Cardiac muscle cell (in vitro differentiated cells and primary cell): ENCODE results near the gene RIMS4. TPM values are rescaled to one million over a fixed set of nuclear protein-coding genes. Genes with fewer than 3 reads are reported as not detected.
A peak's percentile ranks its signal among the peaks of the same experiment; 100 is the strongest.

ENCODE experiments used
- DNase-seq, 2 donors: peaks; one replicate each; pipeline versions ENCODE4 v3.0.0 to v3.0.0-alpha.2; 2010 to 2017; ENCODE audit warnings: low read depth in 1 of 2, low spot score in 1 of 2
- H3K27ac ChIP-seq: fragments of 200-600 bp; sonication (generic); 2 replicates; pipeline ENCODE4 v1.5.1; 2016
- H3K27me3 ChIP-seq: fragments of 200-600 bp; sonication (generic); 2 replicates; pipeline ENCODE4 v1.6.0; 2016; ENCODE audit warnings: control low read depth
- H3K36me3 ChIP-seq: fragments of 200-600 bp; sonication (generic); 2 replicates; pipeline ENCODE4 v1.5.1; 2016; ENCODE audit warnings: control low read depth
- H3K4me1 ChIP-seq: fragments of 200-600 bp; sonication (generic); 2 replicates; pipeline ENCODE4 v1.8.1; 2017; ENCODE audit warnings: low read depth, mild to moderate bottlenecking, mixed run types
- H3K4me3 ChIP-seq: fragments of 200-600 bp; sonication (generic); 2 replicates; pipeline ENCODE4 v1.5.1; 2016; ENCODE audit warnings: mild to moderate bottlenecking
- H3K9me3 ChIP-seq: fragments of 200-600 bp; sonication (generic); 2 replicates; pipeline ENCODE4 v1.5.1; 2017; ENCODE audit warnings: low read depth, mild to moderate bottlenecking, control low read depth
- polyA plus RNA-seq: library from polyadenylated mRNA; unstranded; fragments of >200 nt; fragmentation: Nextera tagmentation; extraction: Ambion mirVana; gene quantifications from 2 replicates; pipeline ENCODE4 v1.2.1, GENCODE V29; 2016
- total RNA-seq: library from RNA; depleted of rRNA; stranded (reverse); fragments of >200 nt; gene quantifications from 2 replicates; pipeline ENCODE4 v1.2.3, GENCODE V29; 2016
- TF ChIP-seq, protein P1 (sequence below): IDR thresholded peaks from 2 replicates; pipeline ENCODE4 v1.5.1; 2012; ENCODE audit warnings: low read depth, mild to moderate bottlenecking, low read length

RIMS4 gene
- total and polyA plus RNA-seq, 2 experiments from 2014 or later: 3.6 to 4.3 TPM

DNA sequence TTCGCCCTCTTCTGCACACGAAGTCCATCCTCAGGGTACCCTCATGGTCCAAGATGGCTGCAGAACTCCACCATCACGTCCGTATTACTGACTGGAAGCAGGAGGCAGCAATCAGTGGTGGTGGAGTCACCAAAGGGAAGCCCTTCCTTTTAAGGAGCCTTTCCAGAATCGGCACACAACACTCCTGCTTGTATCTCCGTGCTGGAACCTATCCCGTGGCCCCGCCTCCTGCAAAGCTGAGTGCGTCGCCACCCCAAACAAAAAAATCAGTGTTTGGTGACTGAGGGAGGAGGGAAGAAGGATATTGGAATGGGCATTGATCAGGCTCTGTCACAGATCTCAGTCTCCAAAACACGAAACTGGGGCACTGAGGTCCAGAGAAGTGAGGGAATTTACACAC is 101.0 kb downstream of the RIMS4 start:
- Histone ChIP-seq H3K4me3 (no peak overlapping the region), H3K4me1 (no peaks in the 10 kb centered on the region), H3K27ac (no peak overlapping the region), H3K36me3 (no peaks in the 10 kb centered on the region), H3K9me3 (no peaks in the 10 kb centered on the region), H3K27me3 (no peaks in the 10 kb centered on the region)
- no peak for DNase-seq
- TF ChIP-seq, protein P1, sequence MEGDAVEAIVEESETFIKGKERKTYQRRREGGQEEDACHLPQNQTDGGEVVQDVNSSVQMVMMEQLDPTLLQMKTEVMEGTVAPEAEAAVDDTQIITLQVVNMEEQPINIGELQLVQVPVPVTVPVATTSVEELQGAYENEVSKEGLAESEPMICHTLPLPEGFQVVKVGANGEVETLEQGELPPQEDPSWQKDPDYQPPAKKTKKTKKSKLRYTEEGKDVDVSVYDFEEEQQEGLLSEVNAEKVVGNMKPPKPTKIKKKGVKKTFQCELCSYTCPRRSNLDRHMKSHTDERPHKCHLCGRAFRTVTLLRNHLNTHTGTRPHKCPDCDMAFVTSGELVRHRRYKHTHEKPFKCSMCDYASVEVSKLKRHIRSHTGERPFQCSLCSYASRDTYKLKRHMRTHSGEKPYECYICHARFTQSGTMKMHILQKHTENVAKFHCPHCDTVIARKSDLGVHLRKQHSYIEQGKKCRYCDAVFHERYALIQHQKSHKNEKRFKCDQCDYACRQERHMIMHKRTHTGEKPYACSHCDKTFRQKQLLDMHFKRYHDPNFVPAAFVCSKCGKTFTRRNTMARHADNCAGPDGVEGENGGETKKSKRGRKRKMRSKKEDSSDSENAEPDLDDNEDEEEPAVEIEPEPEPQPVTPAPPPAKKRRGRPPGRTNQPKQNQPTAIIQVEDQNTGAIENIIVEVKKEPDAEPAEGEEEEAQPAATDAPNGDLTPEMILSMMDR: no peak

DNA sequence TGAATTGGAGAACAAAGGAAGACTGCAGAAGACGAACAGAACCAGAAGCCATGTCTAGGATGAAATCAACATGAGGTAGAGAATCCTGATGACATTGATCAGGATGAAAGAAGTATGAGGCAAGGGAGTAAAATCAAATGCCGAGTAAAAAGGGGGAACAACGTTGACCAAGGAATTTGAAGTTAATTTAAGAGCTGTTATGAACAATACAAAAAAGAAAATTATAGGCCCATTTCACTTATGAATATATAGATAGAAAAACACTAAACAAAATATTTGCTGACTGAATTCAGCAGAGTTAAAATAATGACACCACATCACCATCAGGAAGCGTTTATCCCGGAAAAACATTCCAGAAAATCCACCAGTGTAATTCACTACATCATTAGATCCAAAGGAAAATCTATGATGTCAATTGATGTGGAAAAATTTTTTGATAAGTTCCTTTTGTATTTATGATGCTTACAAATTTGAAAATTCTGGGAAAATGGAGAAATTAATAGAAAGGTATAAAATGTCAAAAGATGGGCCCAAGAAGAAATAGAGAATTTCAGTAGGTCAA is 103.2 kb downstream of the RIMS4 start:
- TF ChIP-seq, protein P1: no peak
- Histone ChIP-seq H3K36me3 (no peaks in the 10 kb centered on the region), H3K4me1 (no peaks in the 10 kb centered on the region), H3K4me3 (no peak overlapping the region), H3K27me3 (no peaks in the 10 kb centered on the region), H3K27ac (no peak overlapping the region), H3K9me3 (no peaks in the 10 kb centered on the region)
- no peak for DNase-seq

DNA sequence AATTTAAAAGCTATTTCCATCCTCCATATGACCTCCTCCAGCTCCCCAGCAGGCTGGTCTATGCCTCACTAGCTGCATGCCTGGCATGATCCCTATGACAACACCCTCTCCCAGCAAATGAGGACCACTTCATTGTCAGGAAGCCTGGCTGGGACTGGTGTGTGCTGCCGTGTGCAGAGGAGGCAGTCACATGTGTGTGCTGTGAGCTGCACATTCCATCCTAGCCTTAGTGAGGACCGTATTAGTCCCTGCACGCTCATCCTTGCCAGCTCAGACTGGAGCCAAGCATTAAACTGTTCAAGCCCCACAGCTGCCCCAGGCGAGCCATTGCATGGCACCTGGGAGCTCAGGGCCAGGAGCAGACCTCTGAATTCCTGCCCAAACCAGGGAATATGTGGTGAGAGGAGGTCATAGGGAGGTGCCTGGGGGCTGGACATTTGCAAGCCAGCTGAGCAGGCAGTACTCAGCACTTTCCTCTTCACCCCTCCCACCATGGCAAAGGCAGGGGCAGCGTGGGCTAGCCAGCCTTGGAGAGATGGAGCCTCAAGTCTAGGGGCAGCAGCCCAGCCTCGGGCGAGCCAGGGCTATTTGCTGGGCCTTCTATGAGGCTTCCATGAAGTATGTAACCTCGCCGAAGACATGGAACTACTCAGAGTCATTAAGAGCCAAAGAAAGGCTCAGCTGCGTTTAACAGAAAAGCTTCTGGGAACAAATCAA is 103.9 kb downstream of the RIMS4 start:
- TF ChIP-seq, protein P1: no peak
- Histone ChIP-seq H3K4me3 (no peak overlapping the region), H3K4me1 (peaks cover 4% of the 10 kb centered on the region), H3K27ac (no peak overlapping the region), H3K36me3 (no peaks in the 10 kb centered on the region), H3K27me3 (no peaks in the 10 kb centered on the region), H3K9me3 (no peaks in the 10 kb centered on the region)
- no peak for DNase-seq

DNA sequence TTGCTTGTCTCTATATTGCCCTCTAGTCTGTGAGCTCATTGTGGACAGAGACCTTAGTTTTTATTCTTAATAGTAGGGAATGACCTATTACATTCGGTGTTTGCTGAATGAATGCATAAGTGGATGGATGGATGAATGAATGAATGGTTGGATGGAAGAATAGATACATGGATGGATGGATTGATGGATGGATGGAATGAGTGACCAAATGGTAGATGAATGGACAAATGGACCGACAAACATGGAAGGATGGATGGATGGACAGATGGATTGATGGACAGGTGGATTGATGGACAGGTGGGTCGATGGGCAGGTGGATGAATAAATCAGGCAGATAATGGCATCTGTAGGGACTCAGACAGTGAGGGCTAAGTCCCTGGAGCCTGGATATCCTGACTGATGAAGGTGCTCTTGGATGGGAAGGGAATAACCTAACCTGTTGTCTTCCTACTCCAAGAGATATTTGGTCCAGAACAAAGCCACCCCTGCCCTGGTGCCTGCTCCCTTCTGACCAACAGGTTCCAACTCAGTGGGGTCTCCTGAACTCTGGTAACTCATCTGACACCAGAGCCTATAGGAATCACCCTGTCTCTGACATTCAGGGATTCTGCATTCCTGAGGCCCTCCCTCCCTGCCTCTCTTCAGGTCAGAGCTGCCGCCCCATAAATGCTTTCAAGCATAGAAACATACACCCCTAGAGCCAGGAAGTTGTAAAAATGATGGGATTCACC is 104.8 kb downstream of the RIMS4 start:
- Histone ChIP-seq H3K27me3 (no peaks in the 10 kb centered on the region), H3K9me3 (no peaks in the 10 kb centered on the region), H3K27ac (no peak overlapping the region), H3K4me3 (no peak overlapping the region), H3K36me3 (no peaks in the 10 kb centered on the region), H3K4me1 (peaks cover 9% of the 10 kb centered on the region)
- TF ChIP-seq, protein P1: no peak
- no peak for DNase-seq

DNA sequence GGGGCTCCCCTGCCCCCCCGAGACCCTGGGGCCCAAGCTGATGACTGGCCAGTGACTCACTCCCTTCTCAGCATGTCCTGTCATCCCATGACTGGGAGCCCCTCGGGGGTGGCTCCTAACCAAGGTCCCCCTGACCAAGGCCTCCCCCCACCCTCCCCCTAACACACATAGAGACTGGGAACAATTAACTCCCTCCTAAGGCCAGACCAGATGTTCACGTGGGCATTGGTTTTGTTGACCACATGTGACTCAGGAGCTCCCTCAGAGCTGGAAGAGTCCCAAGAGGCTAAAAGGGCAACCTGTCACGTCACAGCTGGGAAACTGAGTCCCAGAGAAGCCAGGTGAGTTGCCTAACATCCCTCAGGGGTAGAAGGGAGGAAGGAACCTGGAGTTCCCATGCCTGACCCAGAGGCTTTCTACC is 105.8 kb downstream of the RIMS4 start:
- Histone ChIP-seq H3K4me1 (peaks cover 9% of the 10 kb centered on the region), H3K27me3 (no peaks in the 10 kb centered on the region), H3K36me3 (no peaks in the 10 kb centered on the region), H3K4me3 (no peak overlapping the region), H3K9me3 (no peaks in the 10 kb centered on the region), H3K27ac (no peak overlapping the region)
- peak in 1 of 2 donors; percentile 58 for DNase-seq
- TF ChIP-seq, protein P1: no peak
